Suprapubic skin (tissue), 4 donors: Measurements from ENCODE around the gene CRYAB. TPM values are rescaled to one million over a fixed set of nuclear protein-coding genes. Genes with fewer than 3 reads are reported as not detected.

Experiments
- DNase-seq, 2 donors: peaks; one replicate each; pipeline ENCODE4 v3.0.0-alpha.2; 2019; ENCODE audit warnings: low spot score in 2 of 2
- H3K27ac ChIP-seq: fragments of 200-600 bp; sonication (generic); one replicate; pipeline ENCODE4 v1.5.1; 2019
- H3K27me3 ChIP-seq: fragments of 200-600 bp; sonication (generic); one replicate; pipeline ENCODE4 v1.5.1; 2019
- H3K36me3 ChIP-seq: fragments of 200-600 bp; sonication (generic); one replicate; pipeline ENCODE4 v1.5.1; 2019
- H3K4me1 ChIP-seq: fragments of 200-600 bp; sonication (generic); one replicate; pipeline ENCODE4 v1.5.1; 2019
- H3K4me3 ChIP-seq: fragments of 200-600 bp; sonication (generic); one replicate; pipeline ENCODE4 v1.5.1; 2019; ENCODE audit warnings: mild to moderate bottlenecking
- H3K9me3 ChIP-seq: fragments of 200-600 bp; sonication (generic); one replicate; pipeline ENCODE4 v1.5.1; 2019
- EP300 ChIP-seq: sonication (generic); formaldehyde crosslinking; IDR thresholded peaks from one replicate; pipeline ENCODE4 v1.6.1; 2017; ENCODE audit warnings: antibody characterized with exemption
- POLR2A ChIP-seq, 2 donors: fragments of 450-650 bp; IDR thresholded peaks; one replicate each; pipeline ENCODE4 v1.6.1; 2017; ENCODE audit warnings: antibody characterized with exemption in 2 of 2, mild to moderate bottlenecking in 2 of 2, moderate library complexity in 2 of 2
- POLR2AphosphoS5 ChIP-seq, 3 donors: sonication (generic); formaldehyde crosslinking; IDR thresholded peaks; one replicate each; pipeline ENCODE4 v1.6.1; 2017; ENCODE audit warnings: antibody characterized with exemption in 3 of 3
- WGBS: methylation state at CpG from one replicate; pipeline ENCODE4 v1.1.5; 2018; 5-methylcytosine and 5-hydroxymethylcytosine counted together
- total RNA-seq, 4 donors: library from RNA; depleted of rRNA; stranded (reverse); fragments of >200 nt; gene quantifications; one replicate each; pipeline ENCODE4 v1.1.0, GENCODE V29; 2016
- TF ChIP-seq, protein P1 (sequence below), 2 donors: fragments of 200-600 bp in 1 of 2; fragments of 450-650 bp in 1 of 2; sonication (generic) in 1 of 2; IDR thresholded peaks; one replicate each; pipeline ENCODE4 v1.5.1; 2016 to 2019; ENCODE audit warnings: antibody characterized with exemption in 2 of 2, mild to moderate bottlenecking in 1 of 2, moderate library complexity in 1 of 2

The CRYAB gene
- total RNA-seq, 4 donors from 2014 or later = 144 to 203 (median 176) TPM

DNA sequence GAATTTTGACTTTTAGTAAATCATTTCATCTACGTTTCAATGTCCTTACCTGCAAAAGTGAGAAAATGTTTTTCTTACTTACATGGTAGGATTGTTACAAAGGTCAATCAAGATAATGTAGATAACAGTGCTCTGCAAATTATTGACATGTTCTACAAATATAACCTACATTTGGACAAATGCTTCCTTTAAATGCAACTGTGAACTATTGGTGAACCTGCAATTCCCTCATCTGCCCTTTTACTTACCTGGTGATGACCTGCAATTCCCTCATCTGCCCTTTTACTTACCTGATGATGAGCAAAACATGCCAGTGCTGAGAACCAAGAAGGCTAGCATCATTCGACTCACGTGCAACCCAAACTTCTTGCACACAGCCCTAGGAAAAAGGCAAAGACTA, 51.3 kb downstream of the CRYAB start:
- H3K36me3 ChIP-seq = peaks cover 77% of the 10 kb centered on the region
- no peak overlapping the region for H3K27ac ChIP-seq
- WGBS = 96% methylated on average over 3 of the region's 3 CpGs

More for the DNA sequence above, 51.3 kb downstream of the CRYAB start:
- no peak for TF ChIP-seq EP300
- TF ChIP-seq, protein P1, sequence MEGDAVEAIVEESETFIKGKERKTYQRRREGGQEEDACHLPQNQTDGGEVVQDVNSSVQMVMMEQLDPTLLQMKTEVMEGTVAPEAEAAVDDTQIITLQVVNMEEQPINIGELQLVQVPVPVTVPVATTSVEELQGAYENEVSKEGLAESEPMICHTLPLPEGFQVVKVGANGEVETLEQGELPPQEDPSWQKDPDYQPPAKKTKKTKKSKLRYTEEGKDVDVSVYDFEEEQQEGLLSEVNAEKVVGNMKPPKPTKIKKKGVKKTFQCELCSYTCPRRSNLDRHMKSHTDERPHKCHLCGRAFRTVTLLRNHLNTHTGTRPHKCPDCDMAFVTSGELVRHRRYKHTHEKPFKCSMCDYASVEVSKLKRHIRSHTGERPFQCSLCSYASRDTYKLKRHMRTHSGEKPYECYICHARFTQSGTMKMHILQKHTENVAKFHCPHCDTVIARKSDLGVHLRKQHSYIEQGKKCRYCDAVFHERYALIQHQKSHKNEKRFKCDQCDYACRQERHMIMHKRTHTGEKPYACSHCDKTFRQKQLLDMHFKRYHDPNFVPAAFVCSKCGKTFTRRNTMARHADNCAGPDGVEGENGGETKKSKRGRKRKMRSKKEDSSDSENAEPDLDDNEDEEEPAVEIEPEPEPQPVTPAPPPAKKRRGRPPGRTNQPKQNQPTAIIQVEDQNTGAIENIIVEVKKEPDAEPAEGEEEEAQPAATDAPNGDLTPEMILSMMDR (IDR thresholded peaks at IDR 0.05) = no peak
- TF ChIP-seq POLR2AphosphoS5 (IDR thresholded peaks at IDR 0.05) = no peak
- no peak for TF ChIP-seq POLR2A (IDR thresholded peaks at IDR 0.05)
- Histone ChIP-seq H3K4me1 (no peaks in the 10 kb centered on the region), H3K9me3 (no peaks in the 10 kb centered on the region), H3K27me3 (no peaks in the 10 kb centered on the region), H3K4me3 (no peak overlapping the region)
- DNase-seq = no peak

Other genes with a start within 250 kb of the CRYAB start
- gene PPP2R1B, start 145.4 kb downstream of the CRYAB start, total RNA-seq = 10 to 100 TPM; 27.9 to 39.8 (median 31.8) TPM
- gene ALG9, start 40.2 kb downstream of the CRYAB start, total RNA-seq = 10 to 100 TPM; 26.2 to 74.3 (median 31.4) TPM
- gene FDXACB1, start 32.6 kb downstream of the CRYAB start, total RNA-seq = 1 to 10 TPM; 3.5 to 5.6 (median 3.9) TPM
- gene CFAP68, start 32.2 kb downstream of the CRYAB start, total RNA-seq = 10 to 100 TPM; 27.7 to 42.4 (median 32.7) TPM
- gene HSPB2, start 964 bp upstream of the CRYAB start, total RNA-seq = 1 to 10 TPM in 1 of 4 donors, not detected in 3; 3.1 TPM
- 10 to 100 TPM in 1 of 4 donors, 1 to 10 TPM in 3; 7.5 to 10.4 (median 9.7) TPM for gene C11orf52, start 7.1 kb upstream of the CRYAB start, total RNA-seq
- gene DIXDC1, start 25.6 kb upstream of the CRYAB start, total RNA-seq = 10 to 100 TPM; 11.8 to 20.9 (median 13.1) TPM
- gene DLAT, start 113.6 kb upstream of the CRYAB start, total RNA-seq = 10 to 100 TPM; 16.0 to 32.5 (median 24.4) TPM
- 1 to 10 TPM; 1.1 to 2.6 (median 2.3) TPM for gene PIH1D2, start 162.2 kb upstream of the CRYAB start, total RNA-seq
- gene NKAPD1, start 162.5 kb upstream of the CRYAB start, total RNA-seq = 10 to 100 TPM; 14.4 to 20.2 (median 17.1) TPM
- 10 to 100 TPM; 15.0 to 48.4 (median 37.1) TPM for gene TIMM8B, start 175.0 kb upstream of the CRYAB start, total RNA-seq
- gene SDHD, start 175.1 kb upstream of the CRYAB start, total RNA-seq = 100 to 1,000 TPM in 3 of 4 donors, 10 to 100 TPM in 1; 64.4 to 125 (median 109) TPM